HG03196 (cell line): Measurements from ENCODE around the gene TMUB2.

Source experiments
- ATAC-seq: cut with Tn5 transposase; IDR thresholded peaks from one replicate; pipeline ENCODE4 v1.9.1; 2021; ENCODE audit not compliant: unreplicated experiment

Gene TMUB2

DNA sequence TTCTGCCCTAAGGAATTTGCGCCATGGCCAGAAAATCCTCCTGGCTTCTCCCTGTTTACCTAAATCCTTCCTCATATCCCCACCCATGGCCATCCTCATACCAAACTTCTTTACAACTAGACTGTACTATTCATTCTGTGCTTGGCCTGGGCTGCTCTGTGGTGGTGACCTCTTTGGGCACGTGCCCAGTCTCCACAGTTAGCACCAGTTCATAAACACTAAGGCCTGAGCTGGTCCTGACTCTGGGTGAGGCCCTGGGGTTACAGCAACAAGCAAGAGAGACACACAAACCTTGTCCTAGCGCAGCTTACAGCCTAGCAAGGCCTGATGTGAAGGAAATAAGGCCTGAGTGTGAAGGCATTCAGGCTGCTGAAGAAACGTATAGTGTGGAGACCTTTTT, 16.0 kb downstream of the TMUB2 start:
- no peak for ATAC-seq

DNA sequence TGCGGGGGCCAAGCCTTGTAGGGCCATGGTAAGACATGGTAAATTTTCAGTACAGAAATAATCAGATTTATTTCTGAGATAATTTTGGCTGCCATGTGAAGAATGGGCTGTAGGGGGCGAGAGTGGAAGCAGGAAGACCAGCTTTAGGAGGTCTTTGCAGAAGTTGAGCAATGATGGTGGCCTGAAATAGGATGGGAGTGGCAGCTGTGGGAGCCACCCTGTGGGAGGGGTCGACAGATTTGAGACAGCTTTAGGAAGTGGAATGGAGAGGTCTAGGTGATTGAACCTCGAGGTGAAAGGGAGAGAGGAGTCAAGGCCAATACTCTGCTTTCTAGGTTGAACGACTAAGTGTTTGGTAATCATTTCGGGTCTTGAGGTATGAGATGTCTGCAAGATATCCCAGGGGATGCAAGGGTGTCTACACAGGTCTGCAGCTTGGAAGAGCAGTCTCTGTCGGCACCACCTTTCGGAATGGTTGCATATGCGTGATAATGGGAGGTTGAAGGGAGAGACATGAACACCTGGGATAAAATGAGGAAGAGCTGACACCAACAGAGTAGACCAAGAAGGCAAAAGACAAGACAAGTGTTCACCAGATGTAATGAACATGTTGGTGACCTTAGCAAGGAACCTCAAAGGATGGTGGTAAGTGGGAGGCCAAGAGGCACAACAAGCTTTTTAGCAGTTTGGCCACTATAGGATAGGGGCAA, 17.1 kb downstream of the TMUB2 start:
- no peak for ATAC-seq

DNA sequence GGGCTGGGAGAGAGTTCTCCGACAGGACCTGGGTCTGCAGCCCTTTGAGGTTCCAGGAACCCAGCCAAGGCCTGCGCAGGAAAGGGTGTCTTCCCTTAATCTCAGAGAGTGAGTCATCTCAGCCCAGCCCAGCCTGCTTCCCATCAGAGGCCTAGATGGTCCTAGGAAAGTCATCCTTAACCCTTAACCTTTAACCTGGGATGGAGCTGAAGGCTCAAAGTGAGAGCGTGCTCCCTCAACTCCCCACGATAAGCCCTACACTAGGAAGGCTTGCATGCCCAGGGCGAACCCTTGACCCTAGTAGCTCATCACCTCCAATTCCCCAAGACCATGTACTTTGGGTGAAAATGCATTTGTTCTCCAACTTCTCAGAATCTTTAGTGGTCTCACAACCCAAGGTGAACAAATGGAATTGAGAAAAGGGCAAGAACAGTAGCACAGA, 17.7 kb downstream of the TMUB2 start:
- ATAC-seq: no peak

DNA sequence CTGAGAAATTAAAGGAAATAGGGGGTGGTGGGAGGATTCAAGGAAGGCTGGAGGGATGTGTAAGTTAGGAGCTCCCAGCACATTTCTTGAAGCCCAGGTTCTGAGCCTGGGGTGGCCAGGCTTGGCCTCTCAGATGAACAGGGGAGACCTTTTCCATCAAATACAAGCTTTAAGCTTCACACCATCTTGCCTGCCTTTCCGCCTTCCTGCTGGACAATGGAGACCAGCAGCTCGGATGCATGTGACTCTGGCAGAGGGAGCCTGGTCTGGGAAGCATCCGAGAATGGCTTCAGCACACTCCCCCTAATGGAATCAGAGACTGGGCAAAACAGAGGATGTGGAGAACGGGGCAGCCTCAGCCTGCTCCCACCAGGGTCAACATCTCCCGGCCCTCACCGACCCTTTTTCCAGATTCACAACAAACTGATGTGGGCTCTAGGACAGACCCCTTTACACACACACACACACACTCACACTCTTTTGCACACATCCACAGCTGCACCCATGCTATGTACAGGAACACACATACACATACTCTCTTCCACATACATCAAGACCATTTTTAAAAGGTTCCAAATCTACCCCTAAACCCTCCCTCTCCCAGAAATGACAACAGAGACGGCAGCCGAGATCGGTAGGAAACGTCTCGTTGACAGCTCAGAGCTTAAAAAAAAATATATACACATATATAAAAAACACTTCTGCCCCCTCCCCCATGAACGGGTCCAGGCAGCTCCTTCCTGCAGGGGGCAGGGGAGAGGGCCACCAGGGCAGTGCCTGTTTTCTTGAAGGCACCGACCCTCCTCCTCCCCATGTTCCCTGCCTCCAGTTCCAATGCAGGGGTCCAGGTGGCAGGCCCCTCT, 19.4 kb downstream of the TMUB2 start:
- ATAC-seq: no peak

DNA sequence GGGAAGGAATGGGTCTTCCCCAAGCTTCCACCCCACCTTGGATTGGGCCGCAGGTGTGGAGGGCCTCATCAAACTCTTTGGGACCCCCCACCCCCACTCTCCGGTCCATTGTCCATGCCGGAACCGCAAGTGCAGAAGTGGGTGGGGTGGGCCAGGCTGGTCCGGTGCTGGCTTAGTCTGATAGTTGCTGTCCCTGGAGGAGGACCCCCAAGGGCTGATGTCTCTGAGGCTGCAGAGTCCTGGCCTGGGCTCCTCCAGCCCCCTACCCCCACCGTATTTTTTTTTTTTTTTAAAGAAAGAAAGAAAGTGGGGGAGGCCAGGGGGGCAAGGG, 20.0 kb downstream of the TMUB2 start:
- ATAC-seq: no peak

DNA sequence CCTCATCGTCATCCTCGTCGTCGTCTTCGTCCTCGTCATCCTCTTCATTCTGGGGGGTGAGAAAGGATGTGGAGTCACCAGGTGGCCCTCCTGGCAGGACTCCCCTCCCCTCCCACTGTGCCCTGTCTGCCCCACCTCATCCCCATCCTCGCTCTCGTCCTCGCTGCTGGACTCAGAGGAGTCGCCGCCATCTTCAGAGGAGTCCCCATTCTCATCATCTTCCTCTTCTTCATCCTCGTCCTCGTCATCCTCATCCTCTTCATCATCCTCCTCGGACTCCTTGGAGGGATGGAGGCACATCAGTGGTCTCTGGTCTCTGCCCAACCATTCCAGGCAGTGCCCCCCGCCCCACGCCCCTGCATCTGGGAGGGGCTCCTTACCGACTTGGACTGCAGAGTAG, 20.5 kb downstream of the TMUB2 start:
- no peak for ATAC-seq

DNA sequence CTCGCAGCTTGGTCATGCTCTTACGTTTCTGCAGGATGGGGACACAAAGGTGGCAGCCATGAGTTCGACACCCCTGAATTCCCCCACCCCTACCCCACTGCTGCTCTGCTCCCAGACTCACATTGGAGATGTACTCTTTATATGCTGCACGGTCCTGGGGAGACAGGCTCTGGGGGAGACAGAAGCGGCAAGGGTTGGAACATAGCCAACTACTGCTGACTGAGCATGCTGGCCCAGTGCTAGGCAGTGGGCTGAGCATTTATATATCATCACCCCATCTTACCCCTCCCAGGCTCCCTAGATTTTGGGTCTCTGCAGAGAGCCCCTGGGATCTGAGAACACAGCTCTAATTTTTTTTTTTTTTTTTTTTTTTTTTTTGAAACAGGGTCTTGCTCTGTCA, 21.0 kb downstream of the TMUB2 start:
- ATAC-seq: no peak

DNA sequence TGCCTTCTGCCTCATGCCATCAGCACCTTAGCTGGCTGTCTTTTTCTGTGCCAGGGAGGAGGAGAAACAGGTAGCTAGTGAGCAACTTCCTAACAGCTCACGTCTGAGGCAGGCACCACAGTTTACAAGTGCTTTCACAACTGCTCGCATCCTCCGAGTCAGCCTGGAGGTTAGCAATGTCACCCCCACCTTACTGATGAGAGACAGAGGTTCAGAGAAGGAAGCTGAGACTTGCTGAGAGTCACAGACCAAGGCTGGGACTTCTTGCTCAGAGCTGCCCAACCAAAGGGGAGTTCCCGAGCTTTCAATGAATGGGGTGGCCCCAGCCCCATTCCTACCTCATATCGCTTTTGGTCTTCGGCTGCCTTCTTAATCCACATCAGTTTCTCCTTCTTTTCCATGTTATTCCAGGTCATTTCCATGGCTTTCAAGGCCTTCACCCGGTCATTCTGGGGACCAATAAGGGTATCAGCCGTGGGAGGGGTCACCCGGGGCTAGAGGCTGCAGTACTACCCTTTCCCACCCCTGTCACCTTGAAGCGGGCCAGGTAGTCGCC, 23.1 kb downstream of the TMUB2 start:
- no peak for ATAC-seq

DNA sequence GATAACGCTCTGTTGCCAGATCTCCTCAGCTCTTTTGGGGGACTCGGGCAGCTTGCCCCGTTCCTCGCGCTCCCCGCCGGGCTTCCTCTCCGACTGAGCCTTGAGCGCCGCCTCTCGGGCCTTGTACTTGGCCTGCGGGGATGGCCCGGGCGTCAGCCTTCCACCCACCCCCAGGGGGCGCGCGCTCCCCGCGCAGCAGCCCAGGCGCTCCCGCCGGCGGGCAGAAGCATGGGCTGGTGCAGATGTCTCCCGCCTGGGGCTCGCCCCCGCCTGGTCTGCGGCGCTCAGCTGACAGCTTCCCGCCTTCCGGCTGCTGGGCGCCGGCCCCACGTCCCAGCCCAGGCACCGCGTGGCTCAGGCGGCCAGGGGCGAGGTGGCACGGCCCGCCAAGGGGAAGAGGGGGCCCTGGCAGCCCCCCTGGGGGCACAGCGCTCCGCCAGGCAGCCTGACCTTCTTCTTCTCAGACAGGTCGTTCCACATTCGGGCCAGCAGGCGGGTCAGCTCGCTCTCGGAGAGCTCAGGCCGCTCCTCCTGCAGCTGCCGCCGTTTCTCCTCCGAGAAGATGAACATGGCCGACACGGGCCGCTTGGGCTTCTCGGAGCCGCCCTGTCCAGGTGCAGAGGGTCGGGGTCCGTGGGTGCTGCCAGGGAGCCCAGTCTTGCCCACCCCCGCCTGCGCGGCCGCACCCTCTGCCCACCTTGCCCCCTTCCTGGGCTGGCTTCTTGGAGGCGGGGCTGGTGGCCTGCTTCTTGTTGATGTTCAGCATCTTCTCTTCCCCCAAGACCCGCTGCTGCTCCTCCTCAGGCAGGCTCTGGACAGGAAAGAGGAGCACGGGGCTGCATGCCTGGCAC, 23.8 kb downstream of the TMUB2 start:
- ATAC-seq: peak; percentile 52

DNA sequence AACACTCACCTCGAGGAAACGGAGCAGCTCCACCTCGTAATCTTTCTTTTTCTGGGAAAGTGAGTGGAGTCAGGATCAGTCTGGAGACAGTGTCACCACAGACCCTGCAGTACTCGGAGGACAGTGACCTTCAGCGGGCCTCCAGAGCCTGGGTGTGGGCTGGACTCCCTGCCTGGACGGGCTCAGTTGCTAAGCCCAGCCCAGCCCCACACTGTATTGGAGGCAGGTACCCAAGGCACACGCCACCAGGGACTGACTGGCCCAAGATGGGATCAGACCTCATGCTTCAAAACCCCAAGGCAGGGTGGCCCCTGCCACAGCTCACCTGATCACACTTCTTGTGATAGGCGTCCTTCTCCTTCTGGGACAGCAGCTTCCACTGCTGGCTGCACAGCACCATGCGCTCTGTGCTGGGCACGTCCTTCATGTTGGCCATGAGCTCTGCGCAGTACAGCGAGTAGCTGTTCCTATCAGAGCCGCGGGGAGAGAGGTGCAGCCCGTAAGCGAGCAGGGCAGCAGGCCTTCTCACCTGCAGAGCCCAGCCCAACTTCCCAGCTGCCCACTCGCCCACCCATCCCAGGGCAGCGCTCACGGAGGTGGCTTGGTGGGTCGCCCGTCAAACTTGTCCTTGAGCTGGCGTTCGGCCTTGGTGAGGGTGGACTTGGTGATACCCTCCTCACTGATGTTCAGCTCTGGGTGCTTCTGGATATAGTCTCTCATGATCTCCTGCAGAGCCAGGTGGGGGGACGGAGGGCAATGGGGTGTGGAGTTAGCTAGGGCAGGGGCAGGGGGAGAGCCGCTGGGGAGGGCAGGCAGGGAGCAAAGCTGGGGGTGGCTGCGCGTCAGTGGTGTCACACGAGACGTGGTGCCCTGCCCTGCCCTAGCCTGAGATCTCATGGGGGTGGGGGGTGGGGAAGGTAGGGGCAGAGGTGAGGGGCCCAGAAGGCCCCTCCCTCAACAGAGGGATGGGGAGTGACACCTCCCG, 24.8 kb downstream of the TMUB2 start:
- ATAC-seq: no peak

DNA sequence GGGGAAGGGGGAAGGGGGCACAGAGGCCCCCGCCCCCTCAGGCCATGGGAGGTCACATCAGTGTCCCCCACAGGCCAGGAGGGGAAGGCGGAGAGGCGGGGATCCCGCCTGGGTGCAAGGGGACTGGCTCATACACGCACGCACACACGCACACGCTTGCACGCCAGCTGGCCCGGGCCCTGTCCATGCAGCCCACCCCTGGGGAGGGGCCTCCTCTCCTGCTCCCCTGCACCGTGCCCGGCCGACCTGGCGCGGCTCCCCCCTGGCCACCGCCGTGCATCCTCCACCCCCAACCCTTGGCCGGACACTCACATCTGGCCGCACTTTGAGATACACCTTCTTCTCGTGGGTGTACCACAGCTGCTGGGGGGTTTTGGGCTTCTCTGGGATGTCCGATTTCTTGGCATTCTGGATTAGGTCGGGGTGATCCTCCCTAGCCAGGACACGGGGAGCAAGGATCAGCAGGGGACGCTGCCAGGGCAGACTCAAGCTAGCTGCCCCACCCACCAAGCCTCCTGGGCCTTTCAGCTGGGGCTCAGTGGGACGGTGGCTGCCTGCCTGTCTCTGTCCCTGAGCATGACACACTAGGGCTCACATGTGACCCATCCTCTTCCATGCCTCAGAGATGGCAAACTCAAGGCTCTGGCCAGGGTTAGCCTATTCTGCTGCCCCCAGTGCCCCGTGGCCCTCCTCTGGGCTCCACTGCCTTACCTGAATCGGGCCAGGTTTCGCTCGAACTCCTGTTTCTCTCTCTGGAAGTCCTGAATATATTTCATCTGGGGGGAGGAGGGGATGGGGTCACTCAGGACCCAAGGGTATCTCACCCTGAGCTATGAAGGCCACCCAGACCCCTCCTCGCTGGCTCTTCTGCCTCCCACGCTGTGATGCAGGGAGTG, 26.0 kb downstream of the TMUB2 start:
- no peak for ATAC-seq

DNA sequence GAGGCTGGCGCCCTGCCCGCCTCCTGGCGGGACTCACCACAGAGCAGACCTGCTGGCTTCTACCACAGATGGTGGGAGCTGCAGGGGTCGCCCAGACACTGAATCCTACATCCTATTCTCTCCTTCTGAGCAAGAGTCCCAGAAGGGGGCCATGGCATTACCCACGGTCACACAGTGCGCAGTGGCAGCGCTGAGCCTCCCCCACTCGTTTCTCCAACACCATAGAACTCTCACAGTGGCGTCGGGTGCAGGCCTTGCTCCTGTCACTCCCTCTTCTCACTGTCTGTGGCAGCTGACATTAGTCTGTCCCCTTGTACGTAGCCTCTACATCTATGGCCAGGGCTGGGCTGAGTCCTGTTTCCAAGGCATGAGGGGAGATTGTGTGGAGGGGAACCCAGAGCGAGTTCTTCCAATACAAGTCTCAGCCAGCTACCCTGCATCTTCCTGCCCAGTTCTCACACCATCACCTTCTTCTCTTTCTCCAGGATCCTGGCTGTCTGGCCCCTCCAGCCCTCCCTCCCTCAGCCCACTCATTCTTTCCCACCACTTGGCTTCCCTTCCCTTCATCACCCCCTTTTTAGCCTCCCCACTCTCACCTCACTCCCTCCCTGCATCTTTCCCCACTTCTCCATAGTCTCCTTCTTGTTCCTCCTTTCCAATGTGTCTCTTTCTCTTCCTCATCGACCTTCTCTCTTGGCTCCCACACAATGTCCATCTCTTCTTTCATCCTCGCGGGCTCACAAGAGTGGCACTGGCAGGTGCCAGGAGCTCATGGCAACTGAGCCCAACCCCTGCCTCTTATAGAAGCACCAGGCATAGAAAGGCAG, 26.8 kb downstream of the TMUB2 start:
- ATAC-seq: no peak

DNA sequence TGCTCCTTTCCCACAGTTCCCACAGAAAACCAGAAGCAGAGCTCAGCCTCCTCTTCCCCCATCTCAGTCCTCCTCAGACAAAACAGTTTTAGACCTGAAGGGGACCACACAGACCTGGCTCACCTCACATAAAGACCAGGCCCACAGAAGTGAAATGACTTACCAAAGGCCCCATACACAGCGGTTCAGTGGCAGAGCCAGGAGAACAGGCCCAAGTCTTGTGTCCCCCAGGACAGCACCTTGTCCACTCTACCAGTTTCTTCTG, 27.4 kb downstream of the TMUB2 start:
- ATAC-seq: no peak

DNA sequence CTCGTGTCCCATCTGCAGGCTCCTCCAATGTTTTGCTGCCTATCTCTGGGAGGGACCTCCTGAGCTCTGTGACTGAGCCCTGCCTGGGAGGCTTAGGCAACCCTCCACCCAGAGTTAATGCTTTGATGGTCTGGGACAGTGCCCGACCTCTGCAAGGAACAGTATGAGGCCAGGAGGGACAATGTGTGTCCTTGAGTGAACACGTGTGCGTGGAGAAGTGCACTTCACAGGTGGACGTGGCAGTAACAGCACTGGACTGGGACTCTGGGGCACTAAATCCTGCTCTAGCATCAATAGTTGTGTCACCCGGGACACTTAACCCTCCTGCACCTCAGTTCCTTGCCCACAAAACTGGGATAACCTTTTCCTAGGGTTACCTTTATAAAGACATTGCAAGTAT, 28.1 kb downstream of the TMUB2 start:
- ATAC-seq: no peak

DNA sequence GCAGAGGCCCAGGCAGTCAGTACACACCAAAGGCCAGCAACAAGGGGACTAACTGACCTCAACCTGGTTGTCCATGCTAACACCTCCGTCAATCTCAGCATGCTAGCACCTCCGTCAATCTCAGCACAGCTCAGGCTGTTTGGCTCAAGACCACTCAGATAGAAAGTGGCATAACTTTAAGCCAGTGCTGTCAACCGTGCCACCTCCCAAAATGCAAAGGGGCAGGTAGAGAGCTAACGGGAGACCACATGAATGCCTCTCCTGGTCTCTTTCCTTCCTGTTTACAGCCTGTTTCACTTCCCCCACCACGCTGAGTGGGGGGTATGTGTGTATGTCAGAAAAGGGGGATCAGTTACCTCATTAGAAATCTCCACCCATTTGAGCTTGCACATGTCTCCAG, 29.4 kb downstream of the TMUB2 start:
- ATAC-seq: no peak

DNA sequence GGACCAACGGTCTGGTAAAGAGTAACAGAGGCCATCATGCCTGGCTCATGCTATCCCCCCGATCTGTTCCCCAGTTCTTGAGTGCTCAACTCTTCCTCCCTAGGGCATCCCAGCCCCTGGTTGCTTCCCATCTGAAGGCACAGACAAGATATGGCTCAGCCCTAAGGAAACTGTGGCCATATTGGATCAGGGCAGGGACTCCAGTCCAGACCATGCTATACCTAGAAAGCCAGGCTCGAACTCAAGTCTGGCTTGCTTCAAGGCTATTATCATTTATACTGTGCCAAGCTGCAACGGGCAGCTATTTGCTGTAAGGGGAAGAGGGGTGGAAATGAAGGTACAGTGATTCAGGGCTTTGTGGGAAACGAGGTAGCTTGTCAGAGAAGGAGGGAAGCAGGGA, 29.9 kb downstream of the TMUB2 start:
- no peak for ATAC-seq

DNA sequence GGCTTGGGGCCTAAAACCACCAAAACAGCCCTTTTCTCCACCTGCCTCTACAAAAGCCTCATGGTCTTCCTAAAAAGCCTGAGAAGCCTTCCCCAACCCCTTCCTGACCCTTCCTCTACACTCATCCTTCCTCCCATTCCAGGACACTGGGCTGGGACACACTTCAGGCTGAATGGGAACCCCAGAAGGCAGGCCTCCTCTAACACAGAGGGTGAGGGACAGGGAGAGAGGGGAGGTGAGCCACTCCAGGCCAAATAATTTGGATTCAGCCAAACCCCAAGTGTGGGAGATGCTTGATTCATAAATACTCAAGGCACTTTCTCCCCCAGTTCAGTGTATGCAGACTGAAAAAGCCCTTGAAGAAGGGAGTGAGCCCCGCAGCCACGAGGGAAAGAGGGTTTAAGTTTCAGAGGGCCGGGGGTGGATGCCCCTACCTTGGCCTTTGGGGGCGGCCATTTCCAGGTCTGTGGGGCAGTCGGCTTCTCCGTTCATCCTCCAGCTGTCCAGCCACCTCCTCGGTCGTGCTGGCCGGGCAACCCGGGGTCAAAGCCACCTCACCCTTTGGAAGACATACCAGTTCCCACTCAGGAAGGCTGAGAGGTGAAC, 31.1 kb downstream of the TMUB2 start:
- peak; percentile 0 for ATAC-seq
